Fibroblast of lung (primary cell): ENCODE results near the gene PFN3.

ENCODE experiments used
- CTCF ChIP-seq, 2 donors: IDR thresholded peaks in 1 of 2; conservative IDR thresholded peaks in 1 of 2; 1 replicate in 1 of 2; 2 replicates in 1 of 2; pipeline ENCODE4 v1.5.1; 2011 to 2012; ENCODE audit warnings: low read length in 2 of 2, control low read depth in 1 of 2, inconsistent platforms in 1 of 2, low read depth in 1 of 2, mild to moderate bottlenecking in 1 of 2
- EZH2 ChIP-seq: IDR thresholded peaks from 2 replicates; pipeline ENCODE4 v1.5.1; 2012; ENCODE audit warnings: low read length, control low read depth, mild to moderate bottlenecking; ENCODE audit errors: missing control alignments

GRCh38 chr5:177432839-177433657 is 32.6 kb upstream of the PFN3 start:
- no peak for TF ChIP-seq CTCF (conservative IDR thresholded peaks at IDR 0.05 in 1 of 2, IDR thresholded peaks at IDR 0.05 in 1 of 2; ENCODE audit: low read depth in 1 of 2, low read length in 2 of 2)
- TF ChIP-seq EZH2 = no peak
